ENCODE results near the gene ST8SIA5.

DNA sequence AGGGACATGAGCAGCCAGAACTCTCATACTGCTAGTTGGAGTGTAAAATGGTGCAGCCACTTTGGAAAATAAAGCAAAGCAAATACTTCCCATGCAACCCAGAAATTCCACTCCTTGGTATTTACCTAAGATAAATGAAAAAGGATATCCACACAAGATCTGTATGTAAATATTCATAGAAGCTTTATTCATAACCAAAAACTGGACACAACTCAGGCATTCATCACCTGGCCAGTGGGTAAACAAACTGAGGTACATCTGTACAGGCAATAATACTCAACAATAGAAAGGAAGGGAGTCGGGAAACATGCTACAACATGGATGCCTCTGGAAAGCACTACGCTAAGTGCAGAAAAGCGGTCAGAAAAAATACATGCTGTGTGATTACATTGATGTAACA lies 97.4 kb downstream of the ST8SIA5 start:
- TF ChIP-seq, protein P1, sequence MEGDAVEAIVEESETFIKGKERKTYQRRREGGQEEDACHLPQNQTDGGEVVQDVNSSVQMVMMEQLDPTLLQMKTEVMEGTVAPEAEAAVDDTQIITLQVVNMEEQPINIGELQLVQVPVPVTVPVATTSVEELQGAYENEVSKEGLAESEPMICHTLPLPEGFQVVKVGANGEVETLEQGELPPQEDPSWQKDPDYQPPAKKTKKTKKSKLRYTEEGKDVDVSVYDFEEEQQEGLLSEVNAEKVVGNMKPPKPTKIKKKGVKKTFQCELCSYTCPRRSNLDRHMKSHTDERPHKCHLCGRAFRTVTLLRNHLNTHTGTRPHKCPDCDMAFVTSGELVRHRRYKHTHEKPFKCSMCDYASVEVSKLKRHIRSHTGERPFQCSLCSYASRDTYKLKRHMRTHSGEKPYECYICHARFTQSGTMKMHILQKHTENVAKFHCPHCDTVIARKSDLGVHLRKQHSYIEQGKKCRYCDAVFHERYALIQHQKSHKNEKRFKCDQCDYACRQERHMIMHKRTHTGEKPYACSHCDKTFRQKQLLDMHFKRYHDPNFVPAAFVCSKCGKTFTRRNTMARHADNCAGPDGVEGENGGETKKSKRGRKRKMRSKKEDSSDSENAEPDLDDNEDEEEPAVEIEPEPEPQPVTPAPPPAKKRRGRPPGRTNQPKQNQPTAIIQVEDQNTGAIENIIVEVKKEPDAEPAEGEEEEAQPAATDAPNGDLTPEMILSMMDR (IDR thresholded peaks at IDR 0.05): no peak
- TF ChIP-seq EP300 (IDR thresholded peaks at IDR 0.05): no peak

All from stomach (tissue), 4 donors.